Measurements from ENCODE around the gene RHOT2. TPM values are rescaled to one million over a fixed set of nuclear protein-coding genes. Genes with fewer than 3 reads are reported as not detected.

RHOT2 gene
- total and polyA plus RNA-seq, 9 of the 15 experiments (the other 6 are each of a cell fraction or from before 2014, with no cell fraction given): 5.0 to 373 (median 112) TPM

DNA sequence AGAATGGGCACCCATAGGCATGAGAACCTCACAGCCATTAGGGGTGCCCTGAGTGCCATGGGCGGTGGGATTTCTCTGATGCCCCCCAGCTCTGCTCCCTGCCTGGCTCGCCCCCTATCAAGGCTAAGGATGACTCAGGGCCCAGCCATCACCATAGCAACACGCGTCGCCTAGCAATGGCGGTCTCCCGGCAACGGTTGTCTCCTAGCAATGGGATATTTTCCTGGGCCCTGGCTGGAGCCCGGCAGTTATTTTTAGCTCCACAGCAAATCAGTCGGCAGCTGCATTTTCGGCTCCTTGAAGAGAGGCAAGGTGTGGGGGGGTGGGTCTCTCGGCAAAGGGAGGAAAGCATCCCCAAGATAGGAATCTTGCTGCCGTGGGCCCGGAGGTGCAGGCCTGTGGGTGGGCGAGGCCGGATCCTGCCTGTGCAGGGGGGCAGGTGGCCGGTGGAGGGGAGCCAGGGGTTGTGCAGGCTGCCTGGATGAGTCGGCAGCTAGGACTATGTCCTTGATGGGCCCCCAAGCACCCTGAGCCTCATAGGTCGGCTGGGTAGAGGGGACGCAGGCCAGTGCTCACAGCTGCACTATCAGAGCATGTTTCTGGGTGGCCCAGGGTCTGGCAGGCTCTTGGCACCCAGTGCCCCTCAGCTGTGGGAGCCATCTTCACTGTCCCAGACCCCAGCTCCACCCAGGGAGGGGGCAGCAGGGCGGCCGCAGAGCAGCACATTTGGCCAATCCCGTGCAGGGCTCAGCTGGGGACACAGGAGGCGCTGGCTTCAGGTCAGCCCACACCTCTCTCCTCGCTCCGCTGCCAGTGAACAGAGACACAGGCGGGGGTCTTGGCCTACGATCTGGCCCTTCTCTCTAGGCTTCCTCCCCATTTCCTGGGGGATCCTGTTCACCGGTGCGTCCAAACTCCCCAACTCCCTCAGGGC lies 41.9 kb downstream of the RHOT2 start (continued):
- TF ChIP-seq ZBTB5 (IDR thresholded peaks at IDR 0.05) (no peak), CBFB (CRISPR knock-in tag; IDR thresholded peaks at IDR 0.05) (no peak), NRF1 (conservative IDR thresholded peaks at IDR 0.05 in 1 of 2, IDR thresholded peaks at IDR 0.05 in 1 of 2) (no peak), PYGO2 (tag; IDR thresholded peaks at IDR 0.05) (no peak), CLOCK (CRISPR knock-in tag; IDR thresholded peaks at IDR 0.05; ENCODE audit: borderline replicate concordance) (no peak), NCOA6 (IDR thresholded peaks at IDR 0.05) (no peak), DDX20 (tag; IDR thresholded peaks at IDR 0.05; ENCODE audit: low read depth) (no peak), FOS (IDR thresholded peaks at IDR 0.05; ENCODE audit: extremely low read depth, insufficient read length) (no peak), ZNF609 (CRISPR knock-in tag; IDR thresholded peaks at IDR 0.05; ENCODE audit: borderline replicate concordance) (no peak), SETDB1 (IDR thresholded peaks at IDR 0.05; ENCODE audit: low read length) (no peak), NFE2L1 (tag; IDR thresholded peaks at IDR 0.05; ENCODE audit: borderline replicate concordance, low read depth) (no peak), RBM25 (IDR thresholded peaks at IDR 0.05; ENCODE audit: low read depth, low read length, severe bottlenecking) (no peak), THRAP3 (IDR thresholded peaks at IDR 0.05; ENCODE audit: borderline replicate concordance) (no peak), MYNN (IDR thresholded peaks at IDR 0.05) (peak; percentile 99), MYNN (CRISPR knock-in tag; IDR thresholded peaks at IDR 0.05) (0 out of 2 replicates have a peak, but pooled peaks have one; percentile 57), RBBP5 (IDR thresholded peaks at IDR 0.05; ENCODE audit: borderline replicate concordance, insufficient read depth, low read length, poor library complexity, severe bottlenecking) (no peak)

Data from K562 (cell line).